GM12865 (cell line): ENCODE measurements around the gene FAM219B.

Experiments used
- DNase-seq: peaks from one replicate; pipeline ENCODE4 v3.0.0; 2010; ENCODE audit warnings: low read depth
- H3K4me3 ChIP-seq: 2 replicates; pipeline ENCODE4 v1.5.1; 2011; ENCODE audit warnings: mild to moderate bottlenecking, low read depth, low read length, control low read depth
- TF ChIP-seq, protein P1 (sequence below): IDR thresholded peaks from 2 replicates; pipeline ENCODE4 v1.5.1; 2011; ENCODE audit warnings: low read length, control low read depth, low read depth, inconsistent platforms; ENCODE audit not compliant: insufficient read depth; ENCODE audit errors: missing control alignments

FAM219B gene

DNA sequence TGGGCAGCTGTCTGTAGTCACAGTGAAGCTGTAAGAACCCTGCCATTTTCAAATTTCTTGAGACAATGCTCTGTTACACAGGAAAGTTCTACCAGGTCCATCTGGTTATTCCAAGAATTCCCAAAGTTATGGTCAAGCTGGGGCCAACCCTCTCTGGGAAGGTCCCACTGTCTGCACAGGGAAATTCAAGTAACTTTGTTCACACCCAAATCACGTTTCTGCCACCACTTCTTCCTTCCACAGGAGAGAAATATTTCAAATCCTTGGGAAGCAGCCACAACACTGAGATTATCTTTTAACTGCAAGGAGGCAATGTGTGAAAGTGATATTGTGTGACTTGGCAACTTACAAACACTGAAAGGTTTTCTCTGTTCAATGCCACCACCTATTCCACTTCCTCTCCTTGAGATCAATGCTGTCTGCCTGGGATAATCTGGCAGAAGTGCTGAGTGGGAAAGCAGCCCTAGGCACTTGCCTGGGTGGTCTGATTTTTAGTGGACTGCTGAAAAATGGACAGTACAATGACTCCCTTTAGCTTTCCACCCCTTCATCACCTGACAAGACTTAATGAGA is 39.1 kb downstream of the FAM219B start:
- DNase-seq, result no peak
- TF ChIP-seq, protein P1, sequence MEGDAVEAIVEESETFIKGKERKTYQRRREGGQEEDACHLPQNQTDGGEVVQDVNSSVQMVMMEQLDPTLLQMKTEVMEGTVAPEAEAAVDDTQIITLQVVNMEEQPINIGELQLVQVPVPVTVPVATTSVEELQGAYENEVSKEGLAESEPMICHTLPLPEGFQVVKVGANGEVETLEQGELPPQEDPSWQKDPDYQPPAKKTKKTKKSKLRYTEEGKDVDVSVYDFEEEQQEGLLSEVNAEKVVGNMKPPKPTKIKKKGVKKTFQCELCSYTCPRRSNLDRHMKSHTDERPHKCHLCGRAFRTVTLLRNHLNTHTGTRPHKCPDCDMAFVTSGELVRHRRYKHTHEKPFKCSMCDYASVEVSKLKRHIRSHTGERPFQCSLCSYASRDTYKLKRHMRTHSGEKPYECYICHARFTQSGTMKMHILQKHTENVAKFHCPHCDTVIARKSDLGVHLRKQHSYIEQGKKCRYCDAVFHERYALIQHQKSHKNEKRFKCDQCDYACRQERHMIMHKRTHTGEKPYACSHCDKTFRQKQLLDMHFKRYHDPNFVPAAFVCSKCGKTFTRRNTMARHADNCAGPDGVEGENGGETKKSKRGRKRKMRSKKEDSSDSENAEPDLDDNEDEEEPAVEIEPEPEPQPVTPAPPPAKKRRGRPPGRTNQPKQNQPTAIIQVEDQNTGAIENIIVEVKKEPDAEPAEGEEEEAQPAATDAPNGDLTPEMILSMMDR, result no peak
- no peak overlapping the region for H3K4me3 ChIP-seq

DNA sequence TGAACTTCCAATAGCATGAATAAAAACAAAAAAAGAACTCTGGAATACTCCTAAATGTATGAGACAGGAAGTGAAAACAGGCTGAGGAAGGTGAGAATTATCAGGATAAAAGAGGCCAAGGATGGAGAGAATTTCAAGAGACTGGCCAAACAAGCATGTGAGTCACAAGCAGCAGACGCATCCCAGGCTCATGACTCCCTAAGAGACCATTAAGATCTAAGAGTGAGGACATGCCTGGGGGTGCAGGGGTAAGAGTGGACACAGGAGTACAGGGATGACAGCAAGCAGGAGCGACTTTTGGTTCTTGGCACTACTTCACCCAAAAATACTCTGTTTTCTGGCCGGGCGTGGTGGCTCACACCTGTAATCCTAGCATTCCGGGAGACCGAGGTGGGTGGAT is 40.6 kb downstream of the FAM219B start:
- DNase-seq, result no peak

DNA sequence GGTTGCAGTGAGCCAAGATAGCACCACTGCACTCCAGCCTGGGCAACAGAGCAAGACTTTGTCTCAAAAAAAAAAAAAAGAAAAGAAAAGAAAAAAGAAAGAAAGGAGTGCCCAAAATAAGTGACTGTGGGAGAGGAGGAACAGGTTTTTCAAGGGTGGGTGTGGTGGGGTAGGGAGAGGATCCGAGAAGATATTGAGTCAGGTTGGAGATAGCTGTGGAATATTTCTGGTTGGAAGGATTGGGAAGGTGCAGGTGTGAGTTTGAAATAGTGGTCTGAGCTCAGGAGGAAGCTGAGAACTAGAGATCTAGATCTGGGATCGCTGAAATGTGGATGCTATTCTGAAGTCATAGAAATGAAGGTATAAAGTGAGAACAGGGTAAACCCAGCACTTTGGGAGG is 41.3 kb downstream of the FAM219B start:
- no peak for DNase-seq
- TF ChIP-seq, protein P1, result no peak
- no peak overlapping the region for H3K4me3 ChIP-seq

More for the DNA sequence above, 40.6 kb downstream of the FAM219B start:
- H3K4me3 ChIP-seq, result no peak overlapping the region
- TF ChIP-seq, protein P1, result no peak

DNA sequence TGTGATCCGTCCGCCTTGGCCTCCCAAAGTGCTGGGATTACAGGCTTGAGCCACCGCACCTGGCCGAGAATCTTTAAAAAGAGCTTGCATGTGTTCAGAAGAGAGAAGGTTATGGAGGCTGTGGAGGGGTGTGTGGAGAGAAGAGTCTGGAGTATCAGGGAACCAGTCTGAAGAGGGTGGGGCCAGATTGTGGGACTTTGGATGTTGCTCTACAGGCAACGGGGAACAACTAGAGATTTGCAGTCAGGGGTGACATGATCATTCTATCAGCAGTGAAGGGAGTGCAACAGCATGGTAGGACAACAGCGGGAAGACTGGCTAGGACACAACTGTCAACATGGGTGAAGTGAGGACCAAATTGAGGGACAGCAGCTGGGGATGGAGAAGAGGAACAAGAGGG is 42.4 kb downstream of the FAM219B start:
- TF ChIP-seq, protein P1, result no peak
- no peak overlapping the region for H3K4me3 ChIP-seq
- DNase-seq, result no peak

DNA sequence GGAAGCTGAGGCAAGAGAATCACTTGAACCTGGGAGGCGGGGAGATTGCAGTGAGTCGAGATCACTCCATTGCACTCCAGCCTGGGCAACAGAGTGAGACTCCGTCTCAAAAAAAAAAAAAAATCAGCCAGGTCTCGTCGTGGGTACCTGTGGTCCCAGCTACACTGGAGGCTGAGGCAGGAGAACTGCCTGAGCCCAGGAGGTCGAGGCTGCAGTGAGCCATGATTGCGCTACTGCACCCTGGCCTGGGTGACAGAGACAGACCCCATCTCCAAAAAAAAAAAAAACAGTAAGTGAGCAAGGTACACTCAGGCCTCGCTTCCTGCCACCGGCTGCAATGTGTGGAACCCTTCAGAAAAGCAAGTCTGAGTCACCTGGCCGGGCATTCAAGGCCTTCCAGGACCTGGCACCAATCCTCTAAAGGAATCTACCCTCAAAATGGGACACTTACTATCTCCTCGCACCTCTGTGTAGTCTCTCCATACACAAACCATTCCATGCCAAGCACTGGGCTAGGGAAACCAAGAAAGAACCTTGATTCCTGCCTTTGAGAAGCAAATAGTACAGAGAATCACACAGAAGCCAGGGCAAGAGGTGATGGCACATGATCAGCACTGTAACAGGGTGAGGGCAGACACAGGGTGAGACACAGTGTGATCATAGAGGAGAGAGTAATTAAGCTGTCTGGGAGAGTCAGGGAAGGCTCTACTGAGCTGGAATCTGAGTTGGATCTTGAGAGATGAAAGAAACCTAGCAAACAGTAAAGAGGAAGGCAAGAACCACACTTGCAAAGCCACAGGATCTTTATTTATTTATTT is 43.2 kb downstream of the FAM219B start:
- no peak overlapping the region for H3K4me3 ChIP-seq
- TF ChIP-seq, protein P1, result no peak
- no peak for DNase-seq

DNA sequence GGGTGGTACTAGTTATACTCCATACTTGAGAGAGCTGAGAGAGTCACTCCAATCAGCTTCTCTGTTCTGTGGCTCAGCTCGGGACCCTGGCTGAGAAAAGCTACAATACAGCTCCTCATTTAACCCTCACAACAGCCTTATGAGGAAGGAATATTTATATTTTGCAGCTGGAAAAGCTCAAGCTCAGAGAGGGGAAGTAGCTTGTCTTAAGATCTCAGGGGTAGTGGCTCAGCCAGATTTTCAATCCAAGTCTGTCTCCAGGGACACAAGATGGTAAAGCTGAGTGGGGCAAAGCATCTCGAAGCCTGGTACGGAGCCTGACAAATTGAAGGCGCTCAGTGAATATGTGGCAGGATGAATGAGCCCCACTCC is 48.3 kb downstream of the FAM219B start:
- no peak overlapping the region for H3K4me3 ChIP-seq
- TF ChIP-seq, protein P1, result no peak
- no peak for DNase-seq
